Activated CD4-positive, alpha-beta T cell treated with anti-CD3 and anti-CD28 coated beads for 36 hours (primary cell): Measurements from ENCODE around the gene CMTM5. TPM values are rescaled to one million over a fixed set of nuclear protein-coding genes. Genes with fewer than 3 reads are reported as not detected.

Experiments
- ATAC-seq: fragments of 200-7000 bp; cut with Tn5 transposase; one replicate; pipeline ENCODE4 v1.10.0; 2021; ENCODE audit warnings: mild to moderate bottlenecking, moderate library complexity
- CTCF ChIA-PET: fragments of 350-600 bp; sonication (Branson Sonifier 250); formaldehyde crosslinking; loops from one replicate; lab custom pipeline; 2021; ENCODE audit warnings: antibody characterized with exemption; lab: Charles Lee
- POLR2A ChIA-PET: fragments of 350-600 bp; sonication (Branson Sonifier 250); formaldehyde crosslinking; loops from one replicate; lab custom pipeline; 2021; ENCODE audit warnings: antibody characterized with exemption, inconsistent platforms; lab: Charles Lee
- DNase-seq: peaks from one replicate; pipeline ENCODE4 v3.0.0-alpha.2; 2020
- H3K27ac Mint-ChIP-seq: one replicate; pipeline ENCODE4 v1.8.0; 2021; ENCODE audit warnings: mixed read lengths
- H3K27me3 Mint-ChIP-seq: one replicate; pipeline ENCODE4 v1.8.0; 2021; ENCODE audit warnings: mixed read lengths
- H3K36me3 Mint-ChIP-seq: one replicate; pipeline ENCODE4 v1.8.0; 2021; ENCODE audit warnings: low read depth, mixed read lengths
- H3K4me1 Mint-ChIP-seq: one replicate; pipeline ENCODE4 v1.8.0; 2021; ENCODE audit warnings: mixed read lengths
- H3K4me3 Mint-ChIP-seq: one replicate; pipeline ENCODE4 v1.8.0; 2021; ENCODE audit warnings: mild to moderate bottlenecking, moderate library complexity, mixed read lengths
- H3K9me3 Mint-ChIP-seq: one replicate; pipeline ENCODE4 v1.8.0; 2021; ENCODE audit warnings: low read depth, mixed read lengths
- intact Hi-C, 2 experiments: fragments of 100-400 bp; cut with DNase I in 1 of 2; cut with micrococcal nuclease in 1 of 2; formaldehyde crosslinking; loops; one replicate each; pipeline versions ENCODE4 v1.14.2 to v1.15.1; 2022 to 2024; cut with DNase I, micrococcal nuclease
- total RNA-seq, 2 experiments: library from RNA; stranded (reverse); gene quantifications; one replicate each; pipeline ENCODE4 v1.2.3, GENCODE V29; 2021

The CMTM5 gene
- total RNA-seq, 2 experiments from 2014 or later: not detected

GRCh38 chr14:23349156-23349845 is 27.5 kb upstream of the CMTM5 start:
- intact Hi-C loops: no loop called here
- POLR2A ChIA-PET: interaction anchor here (0.7 kb wide), 1 partner anchor 216 kb away, joined by 4 read pairs; no protein-coding TSS in a partner anchor
- no peaks in the 10 kb centered on the region for H3K9me3 Mint-ChIP-seq

GRCh38 chr14:23351681-23352505 is 25.0 kb upstream of the CMTM5 start:
- peak; percentile 34 for ATAC-seq
- H3K4me3 Mint-ChIP-seq: peak overlapping the region; percentile 68
- H3K36me3 Mint-ChIP-seq: no peaks in the 10 kb centered on the region
- no peaks in the 10 kb centered on the region for H3K9me3 Mint-ChIP-seq
- DNase-seq: peak; percentile 22
- no peak overlapping the region for H3K27ac Mint-ChIP-seq
- H3K27me3 Mint-ChIP-seq: peaks cover 34% of the 10 kb centered on the region
- POLR2A ChIA-PET: interaction anchor here (0.6 to 1.6 kb wide), 2 partner anchors 26 to 205 kb away, joined by 3 to 4 read pairs; no protein-coding TSS in a partner anchor
- H3K4me1 Mint-ChIP-seq: peaks cover 8% of the 10 kb centered on the region
- intact Hi-C loops: no loop called here
- CTCF ChIA-PET: interaction anchor here (0.6 to 1.2 kb wide), 4 partner anchors 19 to 34 kb away, joined by 3 read pairs; no protein-coding TSS in a partner anchor

More at GRCh38 chr14:23349156-23349845, 27.5 kb upstream of the CMTM5 start:
- peaks cover 28% of the 10 kb centered on the region for H3K27me3 Mint-ChIP-seq
- H3K27ac Mint-ChIP-seq: no peak overlapping the region
- peaks cover 8% of the 10 kb centered on the region for H3K4me1 Mint-ChIP-seq
- DNase-seq (no peak), ATAC-seq (no peak)
- CTCF ChIA-PET: interaction anchor here (0.6 kb wide), 1 partner anchor 196 kb away, joined by 3 read pairs; no protein-coding TSS in a partner anchor
- no peak overlapping the region for H3K4me3 Mint-ChIP-seq
- no peaks in the 10 kb centered on the region for H3K36me3 Mint-ChIP-seq

- Mint-ChIP-seq H3K36me3 (no peaks in the 10 kb centered on the region), H3K4me1 (peaks cover 8% of the 10 kb centered on the region), H3K27ac (no peak within 1 kb of the TSS), H3K4me3 (peak within 1 kb of the TSS; percentile 68), H3K9me3 (no peaks in the 10 kb centered on the region), H3K27me3 (peaks cover 34% of the 10 kb centered on the region)
- ChIA-PET POLR2A (interaction anchor here (0.6 to 1.6 kb wide), 2 partner anchors 27 to 204 kb away, joined by 3 to 4 read pairs; no protein-coding TSS in a partner anchor), CTCF (interaction anchor here (1.0 to 1.4 kb wide), 5 partner anchors 20 to 33 kb away, joined by 3 to 7 read pairs (median 4); no protein-coding TSS in a partner anchor)
- ATAC-seq (peak; percentile 96), DNase-seq (peak; percentile 77)
- intact Hi-C loops: no loop called here
Observed at GRCh38 chr14:23352506-23353432, 24.1 kb upstream of the CMTM5 start, which contains the start of gene SLC22A17. SLC22A17 (minus strand) TSS chr14:23352887.

- ATAC-seq: no peak
- Mint-ChIP-seq H3K36me3 (no peaks in the 10 kb centered on the region), H3K4me3 (peak overlapping the region; percentile 68), H3K27me3 (peaks cover 34% of the 10 kb centered on the region), H3K27ac (no peak overlapping the region), H3K9me3 (no peaks in the 10 kb centered on the region), H3K4me1 (peaks cover 8% of the 10 kb centered on the region)
- DNase-seq: no peak
- intact Hi-C loops: no loop called here
- ChIA-PET POLR2A (no interaction called here), CTCF (interaction anchor here (1.0 to 1.7 kb wide), 7 partner anchors 8 to 31 kb away, joined by 3 to 7 read pairs (median 4); no protein-coding TSS in a partner anchor)
Observed at GRCh38 chr14:23353433-23353780, 23.4 kb upstream of the CMTM5 start.

GRCh38 chr14:23354990-23355389 is 21.9 kb upstream of the CMTM5 start:
- DNase-seq (no peak), ATAC-seq (no peak)
- Mint-ChIP-seq H3K27me3 (peaks cover 34% of the 10 kb centered on the region), H3K27ac (no peak overlapping the region), H3K36me3 (no peaks in the 10 kb centered on the region), H3K4me3 (no peak overlapping the region), H3K9me3 (no peaks in the 10 kb centered on the region), H3K4me1 (peaks cover 8% of the 10 kb centered on the region)
- intact Hi-C loops: no loop called here
- POLR2A ChIA-PET: no interaction called here
- CTCF ChIA-PET: interaction anchor here (0.5 to 1.7 kb wide), 4 partner anchors 25 to 234 kb away, joined by 3 to 4 read pairs (median 4); no protein-coding TSS in a partner anchor

- H3K9me3 Mint-ChIP-seq: no peaks in the 10 kb centered on the region
- no peak overlapping the region for H3K27ac Mint-ChIP-seq
- intact Hi-C loops: no loop called here
- ChIA-PET POLR2A (no interaction called here), CTCF (no interaction called here)
- no peak for ATAC-seq
- no peak overlapping the region for H3K4me3 Mint-ChIP-seq
- H3K27me3 Mint-ChIP-seq: peaks cover 27% of the 10 kb centered on the region
- H3K36me3 Mint-ChIP-seq: no peaks in the 10 kb centered on the region
- peaks cover 9% of the 10 kb centered on the region for H3K4me1 Mint-ChIP-seq
- DNase-seq: no peak
Observed at GRCh38 chr14:23355871-23356435, 20.9 kb upstream of the CMTM5 start.

- no peak for DNase-seq
- H3K4me1 Mint-ChIP-seq: peaks cover 13% of the 10 kb centered on the region
- no peak overlapping the region for H3K27ac Mint-ChIP-seq
- CTCF ChIA-PET: no interaction called here
- no peaks in the 10 kb centered on the region for H3K9me3 Mint-ChIP-seq
- intact Hi-C loops: no loop called here
- H3K4me3 Mint-ChIP-seq: no peak overlapping the region
- H3K27me3 Mint-ChIP-seq: peaks cover 23% of the 10 kb centered on the region
- H3K36me3 Mint-ChIP-seq: no peaks in the 10 kb centered on the region
- ATAC-seq: no peak
- POLR2A ChIA-PET: no interaction called here
Observed at GRCh38 chr14:23356662-23357061, 20.2 kb upstream of the CMTM5 start.

- DNase-seq (no peak), ATAC-seq (no peak)
- CTCF ChIA-PET: no interaction called here
- no peak overlapping the region for H3K4me3 Mint-ChIP-seq
- peaks cover 23% of the 10 kb centered on the region for H3K27me3 Mint-ChIP-seq
- intact Hi-C loops: no loop called here
- no peak overlapping the region for H3K27ac Mint-ChIP-seq
- H3K36me3 Mint-ChIP-seq: no peaks in the 10 kb centered on the region
- peaks cover 13% of the 10 kb centered on the region for H3K4me1 Mint-ChIP-seq
- no peaks in the 10 kb centered on the region for H3K9me3 Mint-ChIP-seq
- POLR2A ChIA-PET: no interaction called here
Observed at GRCh38 chr14:23357261-23357660, 19.6 kb upstream of the CMTM5 start.

GRCh38 chr14:23358042-23358441 is 18.8 kb upstream of the CMTM5 start:
- Mint-ChIP-seq H3K36me3 (no peaks in the 10 kb centered on the region), H3K4me1 (peaks cover 9% of the 10 kb centered on the region), H3K4me3 (no peak overlapping the region), H3K27ac (no peak overlapping the region), H3K9me3 (no peaks in the 10 kb centered on the region), H3K27me3 (peaks cover 21% of the 10 kb centered on the region)
- ChIA-PET POLR2A (no interaction called here), CTCF (interaction anchor here (1.3 kb wide), 1 partner anchor 25 kb away, joined by 5 read pairs; no protein-coding TSS in a partner anchor)
- no peak for ATAC-seq
- intact Hi-C loops: no loop called here
- DNase-seq: no peak

- POLR2A ChIA-PET: interaction anchor here (0.5 kb wide), 1 partner anchor 762 kb away, joined by 4 read pairs; no protein-coding TSS in a partner anchor
- intact Hi-C loops: no loop called here
- CTCF ChIA-PET: interaction anchor here (0.5 to 1.3 kb wide), 3 partner anchors 12 to 58 kb away, joined by 3 to 5 read pairs (median 3); no protein-coding TSS in a partner anchor
Observed at GRCh38 chr14:23358553-23359166, 18.2 kb upstream of the CMTM5 start.

More at GRCh38 chr14:23358553-23359166, 18.2 kb upstream of the CMTM5 start:
- Mint-ChIP-seq H3K27me3 (peaks cover 15% of the 10 kb centered on the region), H3K4me3 (no peak overlapping the region), H3K36me3 (no peaks in the 10 kb centered on the region), H3K9me3 (no peaks in the 10 kb centered on the region), H3K4me1 (peaks cover 8% of the 10 kb centered on the region), H3K27ac (no peak overlapping the region)
- DNase-seq: no peak
- ATAC-seq: no peak
